KG1 (cell line): ENCODE measurements around the gene DNAH2.

ENCODE experiments used
- DNase-seq: peaks from one replicate; lab custom pipeline; 2025; lab: John Stamatoyannopoulos, UW

The DNAH2 gene

DNA sequence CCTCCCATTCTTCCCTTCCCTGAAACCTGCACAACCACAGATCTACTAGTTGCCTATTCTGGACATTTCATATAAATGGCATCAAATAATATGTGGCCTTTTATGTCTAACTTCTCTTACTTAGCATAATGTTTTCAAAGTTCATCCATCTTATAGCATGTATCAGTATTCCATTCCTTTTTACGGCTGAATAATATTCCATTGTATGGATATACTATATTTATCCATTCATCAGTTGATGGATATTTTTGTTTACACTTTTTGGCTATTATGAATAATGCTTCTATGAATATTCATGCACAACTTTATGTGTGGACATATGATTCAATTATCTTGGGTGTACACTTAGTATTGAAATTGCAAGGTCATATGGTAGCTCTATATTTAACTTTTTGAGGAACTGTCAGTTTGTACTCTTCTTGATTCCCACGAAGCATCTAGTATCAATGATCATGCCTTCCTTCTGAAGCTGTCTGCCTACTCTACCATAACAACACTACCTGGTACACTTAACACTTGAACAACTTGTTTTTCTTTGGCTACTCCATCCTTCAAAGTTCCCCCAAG is 158.3 kb downstream of the DNAH2 start:
- no peak for DNase-seq

DNA sequence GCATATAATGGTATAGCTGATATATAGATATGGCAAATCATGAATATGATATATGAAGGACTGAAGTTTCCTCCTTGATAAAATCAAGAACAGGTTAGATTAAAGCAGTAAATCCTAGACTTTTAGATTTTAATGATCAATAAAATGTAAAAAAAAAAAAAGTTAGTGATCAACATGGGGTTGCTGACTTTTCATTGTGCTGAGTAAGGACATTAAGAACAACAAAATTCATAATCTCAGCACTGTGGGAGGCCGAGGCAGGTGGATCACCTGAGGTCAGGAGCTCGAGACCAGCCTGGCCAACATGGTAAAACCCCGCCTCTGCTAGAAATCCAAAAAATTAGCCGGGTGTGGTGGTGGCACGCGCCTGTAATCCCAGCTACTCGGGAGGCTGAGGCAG is 160.7 kb downstream of the DNAH2 start:
- no peak for DNase-seq

DNA sequence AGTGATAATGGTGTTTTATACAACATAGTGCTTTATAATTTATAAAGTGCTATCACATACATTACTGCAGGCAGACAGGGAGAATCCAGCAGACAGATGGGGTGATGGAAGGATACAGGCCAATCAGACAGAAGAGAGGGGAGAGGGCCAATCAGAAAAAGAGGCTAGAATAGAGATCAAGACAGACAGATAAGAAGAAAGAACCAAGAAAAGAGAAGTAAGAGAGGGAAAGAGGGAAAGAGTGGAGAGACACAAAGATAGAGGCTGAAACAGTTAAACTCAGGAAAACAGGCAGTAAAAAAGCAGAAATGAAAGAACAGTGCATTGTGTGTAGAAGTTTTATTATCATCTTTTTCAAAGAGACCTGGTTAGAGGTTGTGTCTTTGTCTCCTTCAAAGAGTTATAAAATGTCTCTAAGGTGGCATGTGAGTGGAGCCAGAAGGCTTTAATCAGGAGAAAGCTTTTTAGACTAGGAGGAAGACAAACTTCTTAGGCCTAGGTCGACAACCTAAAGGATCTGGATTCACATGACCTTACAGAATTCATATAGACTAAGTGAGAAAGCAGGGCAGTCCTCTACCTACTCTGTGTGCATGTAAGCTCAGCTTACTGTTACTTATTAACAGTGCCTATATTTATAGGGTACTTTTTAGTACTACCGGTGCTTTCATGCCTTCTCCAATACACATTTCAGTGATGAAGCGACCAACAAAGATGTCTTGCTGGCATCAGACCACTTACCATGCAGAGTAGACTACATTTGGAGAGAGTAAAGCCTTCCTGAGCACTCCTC is 162.7 kb downstream of the DNAH2 start:
- no peak for DNase-seq

DNA sequence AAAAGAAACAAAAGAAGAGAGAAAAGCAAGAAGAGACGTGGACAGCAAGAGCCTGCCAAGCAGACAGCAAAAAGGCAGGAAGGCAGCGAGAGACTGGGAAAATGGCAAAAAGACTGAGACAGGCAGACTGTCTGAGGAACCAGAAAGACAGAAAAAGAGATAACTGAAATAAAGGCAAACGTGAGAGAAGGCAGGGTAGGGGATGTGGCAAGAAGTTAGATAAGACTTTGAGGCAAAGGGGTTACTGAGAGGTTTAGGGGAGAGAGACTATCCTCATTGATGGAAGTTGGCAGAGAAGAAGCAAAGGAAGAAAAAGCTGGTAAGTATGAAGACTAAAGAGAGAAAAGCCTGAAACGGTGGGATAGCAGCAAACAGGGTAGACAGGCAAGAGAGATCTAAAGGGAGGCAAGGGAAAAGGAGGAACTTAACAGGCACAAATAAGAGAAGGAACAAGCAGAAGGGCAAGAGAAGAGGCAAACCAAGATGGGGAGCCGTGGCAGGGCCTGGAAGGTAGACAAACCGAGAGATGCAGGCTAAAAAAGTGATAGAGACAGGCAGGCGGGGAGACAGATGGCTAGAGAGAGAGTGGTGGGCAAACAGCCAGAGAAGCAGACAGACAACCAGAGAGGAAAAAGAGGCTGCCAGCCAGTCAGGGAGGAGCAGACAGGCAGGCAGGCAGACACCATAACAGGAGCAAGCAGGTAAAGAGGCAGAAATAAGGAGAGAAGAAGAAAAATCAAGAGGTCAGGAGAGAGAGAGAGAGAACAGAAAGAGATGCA is 163.9 kb downstream of the DNAH2 start:
- DNase-seq: no peak

DNA sequence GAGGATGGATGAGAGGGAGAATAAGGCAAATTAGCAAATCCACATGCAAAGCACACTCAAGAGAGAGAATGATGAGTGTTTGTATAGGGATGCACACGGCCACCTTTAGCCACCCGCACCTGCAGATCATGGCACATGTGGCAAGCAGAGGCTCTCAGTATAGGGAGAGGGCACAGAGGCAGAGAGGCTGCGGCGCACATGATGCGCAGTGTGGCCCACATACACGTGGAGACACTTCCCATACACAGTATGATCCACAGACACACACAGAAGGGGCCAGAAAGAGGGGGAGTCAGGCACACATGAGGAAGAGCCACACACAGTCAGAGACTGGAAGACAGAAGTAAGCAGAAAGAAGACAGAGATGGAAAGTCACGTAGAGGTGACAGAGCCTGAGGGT is 164.5 kb downstream of the DNAH2 start:
- DNase-seq: no peak

DNA sequence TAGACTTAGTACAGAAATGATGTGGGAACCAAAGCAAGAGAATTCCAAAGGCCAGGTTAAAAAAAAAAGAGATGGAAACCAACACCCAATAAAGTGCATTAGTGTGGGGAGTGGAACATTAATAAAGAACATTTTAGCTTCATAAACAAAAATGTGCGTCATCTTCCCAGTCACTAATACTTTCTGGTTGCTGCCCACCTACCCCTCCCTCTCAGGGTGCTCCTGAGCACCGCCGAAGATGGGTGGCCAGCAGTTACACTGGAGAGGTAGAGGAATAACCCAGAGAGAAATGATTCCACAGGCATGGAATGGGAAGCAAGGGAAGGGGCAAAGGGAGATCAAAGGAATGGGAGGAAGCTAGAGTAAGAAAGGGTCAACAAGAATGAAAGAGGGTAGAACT is 165.1 kb downstream of the DNAH2 start:
- DNase-seq: no peak
